GM19238 (cell line): ENCODE measurements around the gene ZNF70.

Experiments
- DNase-seq: peaks from one replicate; pipeline ENCODE4 v3.0.0; 2011; ENCODE audit warnings: low spot score; ENCODE audit not compliant: insufficient read length

Gene ZNF70

GRCh38 chr22:23695141-23695540, 55.8 kb downstream of the ZNF70 start:
- no peak for DNase-seq

GRCh38 chr22:23693979-23694680, 56.8 kb downstream of the ZNF70 start:
- no peak for DNase-seq

GRCh38 chr22:23692598-23693291, 58.2 kb downstream of the ZNF70 start:
- DNase-seq, result no peak

DNA sequence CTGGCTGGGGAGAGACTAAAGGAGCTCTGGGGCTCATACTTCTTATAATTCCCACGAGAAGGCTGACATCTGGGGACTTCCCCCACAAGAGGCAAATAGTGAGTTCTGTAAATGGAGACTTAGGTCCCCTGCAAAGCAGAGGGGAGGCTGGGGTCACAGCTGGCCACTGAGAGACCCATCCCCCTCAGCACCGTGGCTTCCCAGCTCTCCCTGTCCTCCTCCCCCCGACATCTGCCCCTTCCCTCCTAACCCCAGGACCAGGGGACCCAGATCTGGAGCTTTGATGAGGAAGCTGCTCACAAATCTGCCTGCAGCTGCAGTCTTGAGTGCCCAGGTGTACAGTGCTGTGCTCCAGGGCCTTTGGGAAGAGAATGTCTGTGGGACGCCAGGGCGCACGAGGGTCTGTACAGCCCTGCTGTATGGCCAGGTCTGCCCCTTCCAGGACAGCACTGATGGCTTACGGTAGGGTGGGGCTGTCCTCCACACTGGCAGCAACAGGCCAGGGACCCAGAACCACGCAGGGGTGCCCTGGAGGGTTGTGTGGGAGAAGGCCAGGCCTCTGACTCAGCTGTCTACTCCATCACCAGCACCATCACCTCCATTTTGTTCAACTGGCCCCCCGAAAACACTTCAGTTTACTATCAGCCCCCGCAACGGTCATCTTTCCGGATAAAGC, 59.0 kb downstream of the ZNF70 start:
- DNase-seq, result no peak

DNA sequence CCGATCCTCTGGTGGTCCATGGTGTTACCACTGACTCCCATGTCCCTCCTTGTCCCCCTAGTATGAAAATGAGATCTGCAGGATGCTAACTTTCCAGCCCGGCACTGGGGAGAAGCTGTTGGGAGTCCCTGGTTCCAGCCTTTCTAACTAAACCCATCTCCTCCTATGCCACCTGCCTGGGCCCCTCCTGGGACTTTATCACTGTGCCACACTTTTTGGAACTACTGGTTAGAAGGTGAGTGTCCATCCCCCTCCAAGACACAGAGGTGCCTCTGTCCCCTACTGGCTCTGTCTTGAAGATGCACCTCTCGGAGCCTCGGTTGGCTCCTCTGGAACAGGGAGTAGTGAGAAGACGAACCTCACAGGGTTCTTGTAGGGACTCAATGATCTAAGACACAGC, 60.2 kb downstream of the ZNF70 start, which contains the start of gene RGL4:
Gene RGL4 (plus strand): TSS at position 301 of the 400 bp plus-strand sequence. CDS start 1,018 bp downstream, outside the sequence.
- DNase-seq, result no peak

GRCh38 chr22:23689414-23689813, 61.5 kb downstream of the ZNF70 start:
- DNase-seq, result no peak
